Measurements from ENCODE around the gene RBFOX2.

DNA sequence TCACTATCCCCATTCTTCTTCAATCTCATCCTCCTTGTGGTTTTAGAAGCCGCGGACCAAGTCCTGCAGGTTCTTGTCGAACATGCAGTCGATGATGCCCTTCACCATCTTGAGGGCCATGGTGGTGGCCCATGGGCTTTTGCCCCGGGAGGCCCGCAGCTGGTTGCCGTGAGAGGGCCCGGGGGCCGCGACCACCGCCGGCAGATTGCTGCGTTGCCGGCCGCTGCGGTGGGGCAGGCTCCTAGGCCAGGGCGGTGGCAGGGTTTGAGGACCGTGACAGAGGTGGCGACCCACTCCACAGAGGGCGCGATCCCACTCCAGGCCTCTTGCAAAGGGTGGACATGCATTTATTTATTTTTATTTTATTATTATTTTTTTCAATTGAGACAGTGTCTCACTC is 244.0 kb downstream of the RBFOX2 start:
- TF ChIP-seq CTCF (IDR thresholded peaks at IDR 0.05 in 8 of 11, conservative IDR thresholded peaks at IDR 0.05 in 3 of 11) (no peak), POLR2A (IDR thresholded peaks at IDR 0.05) (no peak), POLR2AphosphoS5 (IDR thresholded peaks at IDR 0.05) (no peak)
